Measurements from ENCODE around the gene VSTM2L.

DNA sequence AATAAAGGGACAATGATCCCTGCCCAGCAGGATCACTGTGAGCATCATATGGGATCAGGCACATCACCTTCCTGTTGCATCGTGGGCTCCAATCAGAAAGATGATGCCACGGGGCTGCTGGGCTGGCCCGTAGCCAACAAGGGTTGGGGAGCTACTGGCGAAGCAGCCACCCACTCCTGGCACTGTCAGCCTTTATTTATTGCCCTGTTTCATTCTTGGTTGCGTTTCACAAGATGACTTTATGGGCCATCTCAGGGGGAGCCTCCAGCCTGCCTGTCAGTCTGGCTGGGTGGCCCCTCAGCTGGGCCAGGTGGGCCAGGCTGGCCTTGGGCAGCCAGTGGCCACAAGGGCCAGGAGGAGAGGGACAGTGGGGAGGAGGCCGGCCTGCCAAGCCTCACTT is 17.3 kb downstream of the VSTM2L start:
- TF ChIP-seq, protein P1, sequence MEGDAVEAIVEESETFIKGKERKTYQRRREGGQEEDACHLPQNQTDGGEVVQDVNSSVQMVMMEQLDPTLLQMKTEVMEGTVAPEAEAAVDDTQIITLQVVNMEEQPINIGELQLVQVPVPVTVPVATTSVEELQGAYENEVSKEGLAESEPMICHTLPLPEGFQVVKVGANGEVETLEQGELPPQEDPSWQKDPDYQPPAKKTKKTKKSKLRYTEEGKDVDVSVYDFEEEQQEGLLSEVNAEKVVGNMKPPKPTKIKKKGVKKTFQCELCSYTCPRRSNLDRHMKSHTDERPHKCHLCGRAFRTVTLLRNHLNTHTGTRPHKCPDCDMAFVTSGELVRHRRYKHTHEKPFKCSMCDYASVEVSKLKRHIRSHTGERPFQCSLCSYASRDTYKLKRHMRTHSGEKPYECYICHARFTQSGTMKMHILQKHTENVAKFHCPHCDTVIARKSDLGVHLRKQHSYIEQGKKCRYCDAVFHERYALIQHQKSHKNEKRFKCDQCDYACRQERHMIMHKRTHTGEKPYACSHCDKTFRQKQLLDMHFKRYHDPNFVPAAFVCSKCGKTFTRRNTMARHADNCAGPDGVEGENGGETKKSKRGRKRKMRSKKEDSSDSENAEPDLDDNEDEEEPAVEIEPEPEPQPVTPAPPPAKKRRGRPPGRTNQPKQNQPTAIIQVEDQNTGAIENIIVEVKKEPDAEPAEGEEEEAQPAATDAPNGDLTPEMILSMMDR (IDR thresholded peaks at IDR 0.05) = no peak
- TF ChIP-seq EP300 (IDR thresholded peaks at IDR 0.05) = no peak

All from suprapubic skin (tissue), 3 donors.